CD4-positive, alpha-beta T cell treated with Interleukin-15 for 4 hours (primary cell): ENCODE data around the gene EML1.

Experiments used
- DNase-seq: peaks from one replicate; pipeline ENCODE4 v3.0.0-alpha.2; 2020; ENCODE audit warnings: low spot score

The EML1 gene

DNA sequence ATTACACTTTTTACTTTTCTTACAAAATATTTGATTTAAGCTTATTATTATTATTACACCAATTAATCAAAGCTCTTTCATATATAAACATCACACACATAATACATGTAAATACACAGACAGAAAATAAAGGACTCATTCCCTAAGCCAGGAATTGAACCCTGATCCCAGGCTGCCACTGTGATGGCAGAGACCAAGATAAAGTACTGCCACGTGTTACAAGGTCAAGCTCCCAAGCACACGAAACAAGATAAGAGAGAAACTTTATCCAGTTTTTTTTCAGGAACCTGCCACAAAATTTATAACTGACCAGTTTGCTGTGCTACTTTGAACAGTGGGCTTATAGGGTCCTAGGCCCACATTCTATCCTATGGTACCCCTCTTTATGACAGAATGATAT is 111.3 kb downstream of the EML1 start:
- no peak for DNase-seq

- DNase-seq: no peak
Measured at GRCh38 chr14:99905121-99905520, 111.9 kb downstream of the EML1 start.

GRCh38 chr14:99907761-99908652 is 114.8 kb downstream of the EML1 start:
- DNase-seq: no peak

- DNase-seq: no peak
Measured at GRCh38 chr14:99908653-99909250, 115.5 kb downstream of the EML1 start.

- DNase-seq: no peak
Measured at GRCh38 chr14:99909513-99910064, 116.4 kb downstream of the EML1 start.

DNA sequence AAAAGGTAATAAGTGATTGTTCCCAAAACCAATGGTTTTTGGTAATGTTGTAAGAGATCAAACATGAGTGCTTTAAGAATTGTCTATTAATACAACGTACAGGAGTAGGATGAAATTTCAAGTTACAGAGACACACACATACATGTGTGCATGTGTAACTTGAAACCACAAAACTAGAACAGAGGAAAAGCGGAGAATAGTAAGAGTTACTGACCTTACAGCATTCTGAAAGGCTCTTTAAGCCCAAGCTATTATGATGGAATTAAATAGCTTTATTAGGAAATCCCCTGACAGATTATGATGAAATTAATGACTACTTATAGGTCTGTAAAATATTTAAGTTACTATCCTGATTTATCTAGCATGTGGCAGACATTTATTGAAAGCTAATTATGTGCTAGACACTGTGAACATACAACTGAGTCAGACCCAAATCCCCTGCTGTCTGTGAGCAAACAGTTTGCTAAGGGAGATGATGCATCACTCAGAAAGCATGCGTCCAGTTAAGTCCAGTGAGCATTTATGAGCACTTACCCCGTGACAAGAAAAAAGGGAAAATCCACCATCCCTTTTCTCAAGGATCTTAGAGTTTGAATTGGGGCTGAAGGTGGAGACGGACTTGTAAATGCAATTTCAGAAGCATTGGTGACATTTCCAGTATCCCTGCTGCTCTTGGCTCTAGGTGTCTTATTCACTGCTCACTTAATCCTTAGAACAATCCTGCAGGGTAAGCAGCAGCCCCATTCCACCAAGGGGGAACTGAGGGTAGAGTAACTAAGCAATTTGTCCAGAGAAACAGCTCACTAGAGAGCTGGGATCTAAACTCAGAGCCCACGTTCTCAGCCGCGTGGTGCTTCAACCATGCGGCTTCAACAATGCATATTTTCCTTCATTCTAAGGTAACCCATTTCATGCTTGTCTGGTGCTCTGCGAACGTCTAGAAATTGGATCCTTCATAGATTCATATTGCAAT is 117.4 kb downstream of the EML1 start:
- no peak for DNase-seq

DNA sequence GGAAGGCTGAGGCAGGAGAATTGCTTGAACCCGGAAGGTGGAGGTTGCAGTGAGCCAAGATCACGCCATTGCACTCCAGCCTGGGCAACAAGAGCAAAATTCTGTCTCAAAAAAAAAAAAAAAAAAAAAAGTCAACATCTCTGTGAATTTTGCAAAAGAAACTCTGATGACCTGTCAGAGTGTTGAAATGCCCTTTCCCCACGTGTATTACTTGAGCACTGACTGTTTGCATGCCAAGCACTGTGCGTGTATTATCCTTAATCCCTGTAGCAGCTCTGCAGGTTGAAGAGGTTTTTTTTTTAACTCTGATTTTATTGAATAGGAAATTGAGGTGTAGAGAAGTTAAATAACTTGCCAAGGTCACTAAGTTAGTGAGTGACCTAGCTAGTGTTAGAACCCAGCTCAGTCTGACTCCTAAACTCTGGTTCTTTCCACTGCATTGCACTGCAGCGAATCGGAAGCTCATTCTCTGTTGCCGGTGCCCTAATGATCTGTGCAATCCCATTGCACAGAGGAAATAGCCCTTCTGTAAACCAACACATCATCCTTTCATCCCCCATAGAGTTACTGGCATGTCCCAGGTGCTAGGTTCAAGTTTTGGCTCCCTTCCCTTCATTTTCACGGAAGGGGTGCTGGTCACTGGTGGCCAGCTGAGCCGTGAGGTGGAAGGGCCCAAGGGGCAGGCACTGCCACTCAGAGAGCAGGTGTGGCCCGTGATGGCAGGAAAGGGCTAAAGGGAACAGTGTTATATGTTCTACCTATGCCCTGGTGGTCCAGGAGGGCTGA is 122.3 kb downstream of the EML1 start:
- no peak for DNase-seq

GRCh38 chr14:99916091-99916383 is 122.8 kb downstream of the EML1 start:
- DNase-seq: no peak

- no peak for DNase-seq
Measured at GRCh38 chr14:99918781-99919180, 125.6 kb downstream of the EML1 start.

DNA sequence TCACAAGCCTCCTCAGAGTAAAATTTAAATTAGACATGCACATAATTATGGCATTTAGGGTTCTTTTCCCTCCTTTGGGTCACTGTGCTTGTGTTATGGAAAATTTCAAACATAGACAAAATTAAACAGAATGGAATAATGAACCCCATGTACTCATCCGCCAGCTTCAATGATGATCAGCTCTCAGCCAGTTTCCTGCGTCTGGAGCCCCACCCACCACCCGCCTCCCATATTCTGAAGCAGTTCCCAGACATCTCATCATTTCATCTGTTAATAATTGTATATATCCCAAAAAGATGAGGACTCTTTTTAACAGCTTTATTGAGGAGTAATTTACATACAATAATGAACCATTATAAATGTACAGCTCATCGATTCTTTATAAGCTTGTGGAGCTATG is 128.2 kb downstream of the EML1 start:
- DNase-seq: no peak

GRCh38 chr14:99924379-99924778 is 131.2 kb downstream of the EML1 start:
- DNase-seq: no peak

GRCh38 chr14:99925471-99925870 is 132.3 kb downstream of the EML1 start:
- no peak for DNase-seq

GRCh38 chr14:99928963-99929362 is 135.8 kb downstream of the EML1 start:
- DNase-seq: no peak

- no peak for DNase-seq
Measured at GRCh38 chr14:99929601-99930000, 136.4 kb downstream of the EML1 start.

- DNase-seq: no peak
Measured at GRCh38 chr14:99930420-99931274, 137.4 kb downstream of the EML1 start.

DNA sequence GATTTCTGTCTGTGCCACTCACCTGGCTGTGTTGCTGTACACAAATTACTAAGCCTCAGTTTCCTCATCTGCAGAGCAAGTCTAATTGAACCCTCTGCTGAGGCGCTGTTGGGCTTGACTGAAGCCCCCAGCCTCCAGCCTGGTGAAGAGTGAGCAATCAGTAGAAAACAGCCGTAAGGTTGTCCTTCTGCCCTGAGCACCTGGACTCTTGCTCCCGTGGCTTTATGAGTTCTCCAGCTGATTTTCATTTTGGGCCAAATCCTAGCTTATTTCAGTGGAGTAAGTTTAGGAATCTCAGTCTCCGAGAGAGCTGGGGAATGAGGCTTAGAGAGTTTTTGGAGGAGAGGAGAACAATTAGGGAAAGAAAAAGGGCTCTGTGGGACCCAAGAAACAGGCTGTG is 138.1 kb downstream of the EML1 start:
- DNase-seq: no peak

DNA sequence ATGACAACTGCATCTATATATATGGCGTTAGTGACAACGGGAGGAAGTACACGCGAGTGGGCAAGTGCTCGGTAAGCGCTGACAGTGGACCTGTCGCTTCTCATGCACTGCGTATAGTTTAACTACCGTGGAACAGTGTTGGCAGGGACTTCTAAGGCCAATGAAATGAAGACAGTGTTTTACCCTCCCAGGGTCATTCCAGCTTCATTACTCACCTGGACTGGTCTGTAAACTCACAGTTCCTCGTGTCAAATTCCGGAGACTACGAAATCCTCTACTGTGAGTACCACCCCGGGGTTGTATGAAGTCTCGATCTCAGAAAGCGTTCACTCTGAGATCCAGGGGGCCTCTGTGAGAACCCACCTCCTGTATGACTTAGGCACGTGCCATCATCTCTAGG is 142.8 kb downstream of the EML1 start:
- no peak for DNase-seq

DNA sequence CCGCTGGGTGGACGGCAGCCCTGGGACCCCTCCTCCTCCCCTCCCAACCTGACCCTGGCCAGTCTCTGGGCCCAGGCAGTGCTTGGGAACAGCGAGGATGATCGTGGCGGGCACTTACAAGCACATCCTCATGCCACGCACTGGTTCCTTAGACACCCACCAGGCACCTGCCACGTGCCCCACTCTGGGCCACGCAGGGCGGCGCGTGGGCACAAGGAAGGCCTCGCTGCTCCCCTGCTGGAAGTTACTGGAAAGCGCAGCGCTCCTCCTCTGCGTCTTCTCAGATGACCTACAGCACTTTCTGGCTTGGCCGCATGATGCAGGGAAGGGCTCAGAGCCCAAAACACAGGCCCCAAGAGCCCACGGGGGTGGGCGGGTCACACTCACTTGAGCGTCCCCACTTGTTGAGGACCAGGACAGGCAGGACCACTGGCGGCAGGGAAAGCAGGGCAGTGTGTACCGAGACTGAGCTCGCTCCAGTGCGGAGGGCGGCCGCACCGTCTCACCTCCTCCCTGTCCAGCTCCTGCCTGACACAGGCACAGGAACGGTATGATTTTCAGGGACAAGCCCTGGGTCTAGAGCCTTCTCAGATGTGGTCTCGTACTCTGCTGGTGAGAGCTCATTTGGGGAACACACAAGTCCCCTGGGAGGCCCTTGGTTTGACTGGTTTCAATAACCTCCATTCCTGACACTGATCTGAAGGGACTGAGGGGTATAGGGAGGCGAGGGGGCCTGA is 143.7 kb downstream of the EML1 start:
- no peak for DNase-seq

- no peak for DNase-seq
Measured at GRCh38 chr14:99937475-99938244, 144.4 kb downstream of the EML1 start.
